HFF-Myc (cell line): ENCODE results near the gene ADAMTS7.
"Not testable (repeated sequence)": the region's sequence is repeated elsewhere in the genome, so short reads cannot be mapped to it uniquely, and the experiment has no call there.

Experiments
- DNase-seq: peaks from one replicate; pipeline ENCODE4 v3.0.0-alpha.2; 2011; ENCODE audit warnings: low read depth; ENCODE audit errors: extremely low read depth
- H3K4me3 ChIP-seq: replicated peaks from 2 replicates; pipeline ENCODE4 v1.5.1; 2011; ENCODE audit warnings: low read depth, mild to moderate bottlenecking, control low read depth, low read length
- TF ChIP-seq, protein P1 (sequence below): IDR thresholded peaks from 2 replicates; pipeline ENCODE4 v1.5.1; 2012; ENCODE audit warnings: mild to moderate bottlenecking, low read depth, low read length, control low read depth; ENCODE audit errors: missing control alignments

ADAMTS7 gene

DNA sequence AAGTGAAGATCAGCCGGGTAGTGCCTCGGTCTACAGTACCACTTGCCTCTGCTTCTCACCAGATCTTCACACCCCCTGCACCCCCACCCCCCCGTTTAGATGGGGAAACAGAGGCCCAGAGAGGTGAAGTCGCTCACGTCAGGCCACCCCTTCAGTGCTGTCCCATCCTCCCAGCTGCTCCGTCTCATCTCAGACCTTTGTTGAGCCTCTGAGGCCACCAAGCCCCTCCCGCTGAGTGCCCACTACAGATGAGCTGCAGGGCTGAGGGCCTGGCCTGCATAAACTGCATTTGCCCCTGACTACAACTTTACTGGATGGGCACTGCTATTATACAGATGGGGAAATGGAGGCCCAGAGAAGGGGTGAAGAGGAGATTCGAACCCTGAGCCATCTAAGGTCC, 35.8 kb downstream of the ADAMTS7 start:
- TF ChIP-seq, protein P1, sequence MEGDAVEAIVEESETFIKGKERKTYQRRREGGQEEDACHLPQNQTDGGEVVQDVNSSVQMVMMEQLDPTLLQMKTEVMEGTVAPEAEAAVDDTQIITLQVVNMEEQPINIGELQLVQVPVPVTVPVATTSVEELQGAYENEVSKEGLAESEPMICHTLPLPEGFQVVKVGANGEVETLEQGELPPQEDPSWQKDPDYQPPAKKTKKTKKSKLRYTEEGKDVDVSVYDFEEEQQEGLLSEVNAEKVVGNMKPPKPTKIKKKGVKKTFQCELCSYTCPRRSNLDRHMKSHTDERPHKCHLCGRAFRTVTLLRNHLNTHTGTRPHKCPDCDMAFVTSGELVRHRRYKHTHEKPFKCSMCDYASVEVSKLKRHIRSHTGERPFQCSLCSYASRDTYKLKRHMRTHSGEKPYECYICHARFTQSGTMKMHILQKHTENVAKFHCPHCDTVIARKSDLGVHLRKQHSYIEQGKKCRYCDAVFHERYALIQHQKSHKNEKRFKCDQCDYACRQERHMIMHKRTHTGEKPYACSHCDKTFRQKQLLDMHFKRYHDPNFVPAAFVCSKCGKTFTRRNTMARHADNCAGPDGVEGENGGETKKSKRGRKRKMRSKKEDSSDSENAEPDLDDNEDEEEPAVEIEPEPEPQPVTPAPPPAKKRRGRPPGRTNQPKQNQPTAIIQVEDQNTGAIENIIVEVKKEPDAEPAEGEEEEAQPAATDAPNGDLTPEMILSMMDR: no peak
- no peak for DNase-seq
- H3K4me3 ChIP-seq: no peak overlapping the region

DNA sequence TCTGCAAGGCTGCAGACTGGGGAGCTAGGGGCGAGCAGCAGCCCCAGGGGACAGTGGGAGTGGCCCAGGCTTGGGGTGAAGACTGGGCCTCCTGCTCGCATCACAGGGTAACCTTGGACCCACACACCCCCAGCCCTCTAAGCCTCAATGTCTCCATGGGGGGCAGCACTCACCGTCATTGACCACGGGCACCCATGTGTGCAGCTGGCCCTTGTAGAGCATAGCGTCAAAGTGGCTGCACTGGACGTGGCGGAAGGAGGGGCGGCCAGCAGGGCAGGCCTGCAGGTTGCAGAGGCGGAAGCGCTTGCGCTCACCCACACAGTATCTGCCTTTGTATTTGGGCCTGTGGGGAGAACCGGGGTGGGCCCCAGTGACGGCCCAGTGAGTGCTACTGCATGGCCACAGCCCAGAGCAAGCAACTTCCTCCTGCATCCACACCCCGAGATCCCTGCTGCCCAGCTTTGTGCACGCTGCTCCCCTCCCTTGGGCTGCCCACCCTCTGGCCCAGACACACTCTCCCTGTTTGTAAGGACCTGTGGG, 36.7 kb downstream of the ADAMTS7 start:
- DNase-seq, H3K4me3 ChIP-seq: not testable (repeated sequence)

DNA sequence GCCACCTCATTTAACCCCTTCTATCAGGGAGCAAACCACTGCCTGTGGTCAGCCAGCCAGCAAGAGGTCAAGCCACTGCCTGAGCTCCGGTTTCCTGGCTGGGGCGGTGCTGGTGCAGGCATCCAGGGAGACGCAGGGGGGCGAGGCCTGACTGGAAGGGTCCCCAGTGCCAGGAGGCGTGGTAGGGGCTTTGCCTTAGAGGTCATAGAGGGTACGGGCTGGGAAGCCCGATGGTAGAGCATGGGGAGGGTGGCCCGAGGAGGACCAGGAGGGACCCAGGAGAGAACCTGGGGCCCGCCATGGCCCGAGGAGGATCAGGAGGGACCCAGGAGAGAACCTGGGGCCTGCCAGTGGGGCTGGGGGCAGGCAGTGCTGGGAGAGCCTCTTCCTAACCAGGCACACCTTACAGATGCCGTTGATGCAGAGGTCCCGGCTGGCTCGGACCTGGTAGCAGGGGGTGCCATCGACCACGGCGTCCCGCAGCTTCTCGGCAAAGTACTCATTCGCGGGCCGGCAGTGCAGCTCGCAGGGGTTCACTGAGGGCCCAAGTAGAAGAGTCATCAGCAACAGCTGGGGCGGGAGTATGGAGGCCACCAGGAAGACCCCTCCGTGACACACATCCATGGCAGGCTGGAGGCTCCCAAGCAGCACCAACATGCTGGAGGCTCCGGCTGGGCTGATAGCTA, 37.4 kb downstream of the ADAMTS7 start:
- DNase-seq, H3K4me3 ChIP-seq: not testable (repeated sequence)

DNA sequence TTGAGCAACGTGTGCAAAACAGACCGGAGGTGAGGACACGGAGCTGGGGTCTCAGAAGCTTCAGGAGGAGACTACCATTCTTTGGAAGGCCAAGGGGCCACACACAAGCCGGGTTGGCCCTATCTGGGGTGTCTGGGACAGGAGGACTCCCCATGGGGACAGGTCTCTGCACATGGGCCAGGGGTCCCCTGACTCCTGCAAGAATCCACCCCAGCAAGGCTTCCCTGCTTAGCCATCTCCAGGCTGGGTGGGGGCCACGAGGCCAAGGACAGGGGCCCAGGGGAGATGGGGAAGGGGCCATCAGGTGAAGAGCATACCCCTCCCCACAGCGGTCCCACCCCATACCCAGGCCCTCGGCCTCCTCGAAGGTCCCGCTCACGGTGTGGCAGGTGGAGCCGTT, 38.5 kb downstream of the ADAMTS7 start:
- no peak for DNase-seq
- H3K4me3 ChIP-seq: no peak overlapping the region
- TF ChIP-seq, protein P1: no peak

DNA sequence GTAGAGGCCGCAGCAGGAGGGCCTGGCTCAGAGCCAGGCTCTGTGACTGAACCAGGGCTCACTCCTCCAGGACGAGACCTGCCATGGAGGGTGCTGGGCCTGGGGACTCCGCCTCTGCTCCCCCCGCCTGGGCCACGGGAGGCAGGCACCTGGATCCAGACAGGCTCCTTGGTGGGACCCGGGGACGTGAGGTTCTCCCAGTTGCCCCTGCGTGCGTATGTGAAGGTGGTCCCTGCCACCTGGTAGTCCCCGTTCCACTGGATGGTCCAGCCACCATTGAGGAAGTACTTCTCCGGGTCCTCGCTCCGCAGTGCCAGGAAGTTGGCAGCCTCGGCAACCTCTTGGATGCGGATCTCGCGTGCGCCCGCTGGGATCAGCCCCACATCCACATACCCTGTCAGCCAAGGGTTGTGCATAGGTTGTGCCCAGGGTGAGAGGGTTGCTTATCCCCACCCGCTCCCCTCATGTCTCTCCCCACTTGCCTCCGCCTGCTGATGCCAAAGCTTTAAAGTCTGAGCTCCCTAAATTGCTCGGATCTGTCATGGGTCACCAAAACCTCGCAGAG, 39.7 kb downstream of the ADAMTS7 start:
- H3K4me3 ChIP-seq, DNase-seq: not testable (repeated sequence)

DNA sequence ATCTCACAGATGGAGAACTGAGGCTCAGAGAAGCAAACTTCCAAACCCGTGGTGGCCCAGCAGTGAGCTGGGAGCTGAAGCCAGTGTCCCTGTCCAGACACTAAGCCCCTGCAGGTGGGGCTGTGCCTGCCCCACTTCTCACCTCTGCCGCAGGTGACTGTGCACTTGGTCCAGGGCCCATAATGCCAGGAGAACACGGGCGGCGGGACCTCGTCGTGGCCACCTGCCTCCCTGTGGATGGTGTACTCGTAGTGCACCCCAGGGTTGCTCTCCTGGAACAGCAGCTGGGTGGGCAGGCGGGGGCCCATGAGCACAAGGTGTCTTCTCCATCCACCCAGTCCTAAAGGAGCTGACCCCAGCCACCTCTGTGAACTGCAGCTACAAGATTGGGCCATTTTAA, 40.2 kb downstream of the ADAMTS7 start:
- not testable (repeated sequence) for DNase-seq, H3K4me3 ChIP-seq

DNA sequence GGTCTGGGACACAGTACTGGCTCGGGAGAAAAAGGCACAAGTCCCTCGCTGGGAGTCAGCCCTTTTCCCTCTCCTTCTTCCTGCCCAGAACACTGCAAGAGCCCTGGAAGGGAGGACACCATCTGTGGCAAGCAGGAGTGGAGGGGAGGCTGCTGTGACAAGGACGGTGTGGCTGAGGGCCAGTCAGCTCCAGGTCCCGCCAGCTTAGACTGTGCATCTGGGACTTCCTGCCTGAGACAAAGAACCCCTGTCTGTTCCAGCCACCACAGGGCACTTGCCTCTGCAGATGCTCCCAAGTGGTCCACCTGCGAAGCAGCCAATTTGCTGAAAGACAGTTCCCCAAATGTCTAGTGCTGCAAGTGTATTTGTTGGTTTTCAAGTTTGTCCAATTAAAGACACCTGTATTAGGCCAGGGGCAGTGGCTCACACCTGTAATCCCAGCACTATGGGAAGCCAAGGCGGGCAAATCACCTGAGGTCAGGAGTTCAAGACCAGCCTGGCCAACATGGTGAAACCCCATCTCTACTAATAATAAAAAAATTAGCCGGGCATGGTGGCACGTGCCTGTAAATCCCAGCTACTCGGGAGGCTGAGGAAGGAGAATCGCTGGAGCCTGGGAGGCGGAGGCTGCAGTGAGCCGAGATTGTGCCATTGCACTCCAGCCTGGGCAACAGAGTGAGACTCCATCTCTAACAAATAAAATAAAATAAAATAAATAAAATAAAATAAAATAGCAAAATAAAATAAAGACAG, 41.6 kb downstream of the ADAMTS7 start:
- not testable (repeated sequence) for H3K4me3 ChIP-seq

DNA sequence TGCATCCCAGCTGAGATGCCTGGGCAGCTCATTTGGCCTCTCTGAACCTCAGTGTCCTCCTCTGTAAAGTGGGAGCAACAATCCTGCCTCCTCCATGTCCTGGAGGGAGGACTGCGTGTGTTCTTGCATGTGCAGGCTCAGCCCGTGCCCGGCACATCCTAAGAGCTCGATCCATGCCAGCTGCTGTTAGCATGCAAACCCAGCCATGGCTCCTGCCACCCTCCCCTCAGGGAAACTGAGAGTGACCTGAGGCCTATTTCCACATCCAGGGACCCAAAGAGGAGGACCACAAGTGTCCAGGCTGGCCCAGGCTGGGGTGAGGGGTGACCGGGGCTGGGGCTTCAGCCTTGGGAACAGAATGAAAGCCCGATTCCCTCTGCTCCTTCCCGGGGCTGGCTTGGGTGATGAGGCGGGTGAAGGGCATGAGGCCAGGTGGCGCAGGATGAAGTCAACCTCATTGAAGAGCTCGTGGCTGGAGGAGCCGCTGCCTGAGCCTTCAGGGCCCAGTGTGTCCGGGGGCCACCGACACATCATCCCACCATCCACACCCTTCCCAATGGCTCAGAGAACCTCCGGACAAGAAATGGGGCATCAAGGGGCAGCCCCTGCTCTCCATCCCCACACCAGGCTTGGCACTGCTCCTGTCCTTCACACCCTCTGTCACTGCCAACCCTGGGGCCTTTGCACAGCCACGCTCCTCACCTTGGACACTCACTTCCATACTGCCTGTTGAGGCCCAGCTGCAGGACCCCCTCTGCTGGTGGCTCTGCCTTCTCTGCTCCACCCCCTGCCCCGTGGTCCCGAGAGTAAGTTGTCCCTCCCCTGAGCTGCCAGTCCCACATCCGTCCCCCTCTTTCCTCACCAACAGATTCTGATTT, 42.5 kb downstream of the ADAMTS7 start:
- DNase-seq: no peak
- H3K4me3 ChIP-seq: no peak overlapping the region
- TF ChIP-seq, protein P1: no peak

More for the DNA sequence above, 41.6 kb downstream of the ADAMTS7 start:
- DNase-seq: not testable (repeated sequence)

DNA sequence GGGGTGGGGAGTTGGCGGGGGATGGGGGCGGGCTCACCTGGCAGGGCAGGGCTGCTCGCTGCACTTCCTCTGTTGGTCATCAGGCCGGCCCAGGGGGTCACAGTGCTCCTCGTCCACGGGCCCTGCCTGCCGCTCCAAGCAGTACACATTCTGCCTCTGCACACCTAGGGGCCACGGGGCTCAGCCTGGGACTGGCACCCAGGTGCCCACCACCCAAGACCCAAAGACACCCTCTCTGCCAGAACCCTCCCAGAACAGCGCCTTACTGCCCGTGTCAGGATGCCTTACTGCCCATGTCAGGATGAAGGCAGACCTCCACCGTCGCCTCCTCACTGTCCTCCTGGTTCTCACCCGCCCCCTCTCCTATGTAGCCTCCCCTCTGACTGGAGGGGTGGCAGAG, 43.2 kb downstream of the ADAMTS7 start:
- no peak overlapping the region for H3K4me3 ChIP-seq
- DNase-seq: no peak
- TF ChIP-seq, protein P1: no peak
